ENCODE results near the gene ARID1B.

ARID1B gene

DNA sequence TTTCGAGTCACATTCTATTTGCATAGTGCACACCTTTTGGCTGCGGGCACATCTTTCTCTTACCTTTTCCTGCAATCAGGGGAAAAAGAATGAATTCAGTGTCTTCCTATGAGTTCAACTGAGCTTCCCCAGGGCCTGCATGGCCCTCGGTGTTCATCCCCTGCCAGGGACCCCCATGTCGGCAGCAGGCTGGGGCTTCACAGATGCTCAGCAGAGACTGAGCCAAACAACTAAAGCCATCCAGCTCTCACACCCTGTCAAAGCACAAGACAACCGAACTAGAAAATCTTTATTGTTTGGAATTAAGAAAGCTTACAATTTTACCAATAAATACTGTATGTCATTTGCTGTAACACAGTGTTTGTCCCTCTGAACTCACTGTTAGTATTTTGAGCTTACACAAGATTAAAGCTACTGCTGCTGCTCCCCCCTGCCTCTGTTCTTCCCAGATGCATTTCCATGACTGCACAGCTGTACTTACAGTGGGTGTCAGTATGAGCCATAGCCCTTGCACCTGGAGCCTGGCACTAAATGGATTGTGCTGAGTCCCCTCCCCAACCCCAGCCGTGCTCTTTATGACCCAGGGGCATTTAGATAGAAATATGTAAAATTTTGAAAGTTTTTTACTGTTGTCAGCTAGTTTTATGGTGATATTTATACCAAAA, 340.4 kb downstream of the ARID1B start:
- in situ Hi-C loops (cut with MboI; ENCODE audit: low sequenced_read_pairs, unreplicated experiment) = no loop called here
- TF ChIP-seq CTCF (IDR thresholded peaks at IDR 0.05; ENCODE audit: borderline replicate concordance, control extremely low read depth, extremely low read depth, insufficient read depth, missing control alignments) = no peak
- no peak for DNase-seq (ENCODE audit: low spot score)

- no peak for TF ChIP-seq CTCF (IDR thresholded peaks at IDR 0.05; ENCODE audit: borderline replicate concordance, control extremely low read depth, extremely low read depth, insufficient read depth, missing control alignments)
- in situ Hi-C loops (cut with MboI; ENCODE audit: low sequenced_read_pairs, unreplicated experiment) = no loop called here
- DNase-seq (ENCODE audit: low spot score) = no peak
Measured at GRCh38 chr6:157119502-157120027, 342.4 kb downstream of the ARID1B start.

DNA sequence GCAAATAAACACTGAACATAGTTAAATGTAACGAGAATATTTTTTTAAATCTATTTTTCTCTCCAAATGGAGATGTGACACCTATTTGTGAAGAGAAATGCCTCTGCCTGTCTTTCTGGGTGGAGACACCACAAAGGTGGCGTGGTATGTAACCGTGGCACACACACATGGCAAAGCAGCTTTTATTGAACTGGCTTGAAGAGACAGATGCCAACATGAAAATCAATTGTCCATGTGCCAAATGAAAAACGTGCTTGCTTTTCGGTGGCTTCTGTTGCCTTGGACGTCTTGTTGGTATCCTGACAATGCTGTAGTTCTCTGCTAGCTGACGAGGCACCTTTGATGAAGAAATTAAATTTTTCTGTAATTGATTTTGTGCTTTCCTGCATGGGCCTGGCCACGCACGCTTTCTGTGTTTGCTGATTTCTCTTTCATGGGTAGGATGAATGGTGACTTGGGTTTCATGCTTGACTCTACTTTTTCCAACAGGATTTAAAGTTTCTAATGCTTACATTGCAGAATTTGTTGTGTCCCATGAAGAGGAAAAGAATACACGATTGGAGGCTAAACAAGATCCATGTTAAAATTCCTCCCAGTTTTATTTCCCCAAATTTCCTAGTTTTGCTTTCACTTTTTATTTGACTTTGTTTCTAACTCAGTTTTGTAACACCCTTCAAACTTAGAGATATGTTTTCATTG, 343.5 kb downstream of the ARID1B start:
- no peak for TF ChIP-seq CTCF (IDR thresholded peaks at IDR 0.05; ENCODE audit: borderline replicate concordance, control extremely low read depth, extremely low read depth, insufficient read depth, missing control alignments)
- no peak for DNase-seq (ENCODE audit: low spot score)
- in situ Hi-C loops (cut with MboI; ENCODE audit: low sequenced_read_pairs, unreplicated experiment) = no loop called here

DNA sequence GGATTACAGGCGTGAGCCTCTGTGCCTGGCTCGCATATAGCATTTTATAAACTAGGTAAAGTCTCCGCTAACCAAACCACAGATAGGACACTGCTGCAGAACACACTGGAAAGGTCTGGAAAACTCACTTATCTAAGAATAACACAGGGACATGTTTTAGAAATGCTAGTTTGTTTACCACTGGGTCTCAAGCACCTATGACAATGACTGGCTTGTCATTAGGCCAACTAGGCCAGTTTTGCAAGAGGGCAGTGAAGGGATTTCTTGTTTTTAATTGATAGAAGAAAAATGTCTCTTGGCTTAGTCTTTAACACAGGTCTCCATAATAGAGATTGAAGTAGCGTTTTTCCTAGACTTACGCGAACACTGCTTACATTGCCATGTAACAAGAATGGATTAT, 344.7 kb downstream of the ARID1B start:
- in situ Hi-C loops (cut with MboI; ENCODE audit: low sequenced_read_pairs, unreplicated experiment) = no loop called here
- TF ChIP-seq CTCF (IDR thresholded peaks at IDR 0.05; ENCODE audit: borderline replicate concordance, control extremely low read depth, extremely low read depth, insufficient read depth, missing control alignments) = no peak
- DNase-seq (ENCODE audit: low spot score) = no peak

DNA sequence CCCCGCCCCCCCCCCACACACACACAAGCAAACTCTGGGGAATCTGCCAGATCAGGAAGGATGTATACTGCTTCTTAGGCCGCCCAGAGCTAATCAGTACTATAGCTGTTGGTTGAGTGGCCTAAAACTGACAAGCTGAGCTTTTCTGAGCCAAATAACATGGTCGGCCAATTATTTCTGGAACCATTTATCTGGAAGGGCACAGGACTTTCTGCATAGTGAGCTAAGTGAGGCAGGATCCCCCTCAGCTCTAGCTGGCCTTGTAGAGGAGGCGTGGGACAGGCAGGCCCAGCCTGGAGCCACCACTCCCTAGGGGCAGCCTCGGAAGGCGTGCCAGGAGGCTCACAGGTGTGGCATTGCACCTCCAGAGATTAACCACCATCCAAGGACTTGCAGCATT, 346.1 kb downstream of the ARID1B start:
- in situ Hi-C loops (cut with MboI; ENCODE audit: low sequenced_read_pairs, unreplicated experiment) = no loop called here
- TF ChIP-seq CTCF (IDR thresholded peaks at IDR 0.05; ENCODE audit: borderline replicate concordance, control extremely low read depth, extremely low read depth, insufficient read depth, missing control alignments) = no peak
- no peak for DNase-seq (ENCODE audit: low spot score)

DNA sequence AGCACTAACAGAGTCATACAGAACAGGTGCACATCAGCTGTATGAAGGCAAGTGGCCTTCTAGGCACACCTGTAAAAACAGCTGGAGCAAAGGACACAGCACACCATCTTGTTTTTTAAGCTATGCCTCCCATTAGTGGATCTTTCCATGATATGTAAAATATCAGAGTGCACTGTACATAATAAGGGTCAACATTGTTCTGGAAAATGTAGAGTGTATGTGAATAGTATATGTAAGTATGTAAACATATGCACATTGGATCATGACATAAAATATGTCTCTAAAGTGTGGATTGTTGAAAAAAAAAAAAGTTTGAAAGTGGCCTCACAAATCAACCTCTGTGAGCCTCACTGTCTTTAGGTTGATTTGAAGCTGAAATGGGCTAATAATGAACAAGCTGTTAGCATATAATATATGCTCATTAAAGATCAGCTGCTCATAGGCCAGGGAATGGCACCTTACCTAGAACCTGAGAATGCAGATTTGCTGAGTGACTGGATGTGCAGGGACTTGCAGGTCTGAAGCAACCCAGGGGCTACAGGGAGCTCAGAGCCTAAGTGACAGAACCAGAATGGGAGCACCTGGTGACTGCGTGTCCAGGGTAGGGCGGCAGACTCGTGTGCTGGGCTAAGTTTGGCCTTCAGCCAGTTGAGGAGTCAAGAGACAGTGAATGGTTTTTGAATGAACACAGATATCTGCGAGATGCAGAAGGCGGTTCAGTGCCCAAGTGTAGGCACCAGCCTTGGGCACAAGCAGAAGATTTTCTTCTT, 347.5 kb downstream of the ARID1B start:
- DNase-seq (ENCODE audit: low spot score) = no peak
- no peak for TF ChIP-seq CTCF (IDR thresholded peaks at IDR 0.05; ENCODE audit: borderline replicate concordance, control extremely low read depth, extremely low read depth, insufficient read depth, missing control alignments)
- in situ Hi-C loops (cut with MboI; ENCODE audit: low sequenced_read_pairs, unreplicated experiment) = no loop called here
